Activated naive CD4-positive, alpha-beta T cell treated with anti-CD3 and anti-CD28 coated beads, Interleukin-2, amount 10 ng/mL, durations not matched to agents 7 days and 5 days (primary cell): ENCODE results near the gene SALL1.

Experiments
- CTCF ChIA-PET: fragments of 350-600 bp; sonication (Branson Sonifier 250); formaldehyde crosslinking; loops from one replicate; lab custom pipeline; 2021; ENCODE audit warnings: antibody characterized with exemption; lab: Charles Lee
- DNase-seq: peaks from one replicate; pipeline ENCODE4 v3.0.0-alpha.2; 2020
- H3K27ac Mint-ChIP-seq: one replicate; pipeline ENCODE4 v1.8.0; 2021; ENCODE audit warnings: mild to moderate bottlenecking, moderate library complexity, mixed read lengths
- H3K27me3 Mint-ChIP-seq: one replicate; pipeline ENCODE4 v1.8.0; 2021; ENCODE audit warnings: mild to moderate bottlenecking, mixed read lengths
- H3K36me3 Mint-ChIP-seq: one replicate; pipeline ENCODE4 v1.8.0; 2021; ENCODE audit warnings: mixed read lengths
- H3K4me1 Mint-ChIP-seq: one replicate; pipeline ENCODE4 v1.8.0; 2021; ENCODE audit warnings: mixed read lengths
- H3K4me3 Mint-ChIP-seq: one replicate; pipeline ENCODE4 v1.8.0; 2021; ENCODE audit warnings: mild to moderate bottlenecking, moderate library complexity, mixed read lengths
- H3K9me3 Mint-ChIP-seq: one replicate; pipeline ENCODE4 v1.8.0; 2021; ENCODE audit warnings: mixed read lengths

Gene SALL1

DNA sequence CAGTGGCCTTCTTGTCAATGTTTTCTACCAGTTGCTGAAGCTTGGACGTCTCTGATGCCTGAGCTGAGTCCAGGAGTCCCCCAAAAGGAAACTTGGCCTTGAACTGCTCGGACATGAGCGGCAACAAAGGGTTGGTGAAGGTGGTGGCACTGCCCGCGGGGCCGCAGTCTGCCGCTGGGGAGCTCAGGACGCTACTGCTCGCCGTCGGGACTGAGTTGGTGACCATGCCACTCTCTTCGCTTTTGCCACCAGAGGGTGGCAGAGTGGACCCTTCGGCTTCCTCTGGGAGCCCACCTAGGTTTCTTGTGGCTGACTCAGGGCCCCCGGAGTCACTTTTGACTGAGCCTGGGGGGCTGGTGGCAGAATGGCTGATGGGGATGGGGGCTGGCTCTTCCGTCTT lies 11.0 kb downstream of the SALL1 start:
- H3K36me3 Mint-ChIP-seq, result peaks cover under 1% of the 10 kb centered on the region
- no peak overlapping the region for H3K4me3 Mint-ChIP-seq
- H3K4me1 Mint-ChIP-seq, result peaks cover under 1% of the 10 kb centered on the region
- H3K27ac Mint-ChIP-seq, result no peak overlapping the region
- H3K9me3 Mint-ChIP-seq, result peaks cover 1% of the 10 kb centered on the region
- peaks cover 9% of the 10 kb centered on the region for H3K27me3 Mint-ChIP-seq
- CTCF ChIA-PET, result no interaction called here
- no peak for DNase-seq

DNA sequence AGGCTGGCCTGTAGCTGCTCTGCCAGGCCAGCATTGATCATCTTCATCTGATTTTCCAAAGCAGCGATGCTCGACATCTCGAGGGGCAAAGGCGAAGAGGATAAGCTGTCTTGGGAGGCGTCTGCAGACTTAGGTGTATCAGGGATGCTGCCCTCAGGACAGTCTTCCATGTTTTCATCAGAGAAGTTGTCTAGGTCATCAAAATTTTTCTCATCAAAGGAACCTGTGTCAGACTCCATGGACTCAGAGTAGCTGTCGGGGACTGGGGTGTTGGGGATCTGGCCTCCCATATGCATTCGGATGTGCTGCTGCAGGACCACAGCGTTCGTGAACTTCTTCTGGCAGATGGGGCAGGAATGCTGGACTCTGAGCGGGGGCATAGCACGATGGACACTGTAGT lies 11.5 kb downstream of the SALL1 start:
- peaks cover 2% of the 10 kb centered on the region for H3K4me1 Mint-ChIP-seq
- DNase-seq, result no peak
- peaks cover 1% of the 10 kb centered on the region for H3K9me3 Mint-ChIP-seq
- CTCF ChIA-PET, result no interaction called here
- H3K4me3 Mint-ChIP-seq, result no peak overlapping the region
- peaks cover 2% of the 10 kb centered on the region for H3K36me3 Mint-ChIP-seq
- peaks cover 14% of the 10 kb centered on the region for H3K27me3 Mint-ChIP-seq
- no peak overlapping the region for H3K27ac Mint-ChIP-seq

DNA sequence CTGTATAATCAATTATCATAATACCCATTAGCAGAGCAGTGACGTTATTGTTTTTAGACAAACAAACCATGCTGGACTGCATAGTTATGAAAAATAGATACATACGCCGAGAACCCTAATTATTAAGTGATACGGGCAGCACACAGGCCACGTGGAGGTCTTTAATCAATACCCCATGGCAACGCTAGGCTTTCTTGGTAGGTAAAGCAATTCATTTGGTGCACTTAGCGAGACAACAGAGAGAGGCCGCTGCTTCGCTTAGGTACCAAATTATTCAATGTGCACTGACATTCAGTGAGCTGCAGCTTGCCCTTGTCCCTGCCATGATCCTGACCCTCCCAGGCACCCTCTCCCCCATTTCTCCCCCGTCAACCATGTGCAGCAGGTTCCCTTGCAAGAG lies 12.9 kb downstream of the SALL1 start:
- Mint-ChIP-seq H3K27me3 (peaks cover 28% of the 10 kb centered on the region), H3K4me1 (peaks cover 4% of the 10 kb centered on the region), H3K36me3 (peaks cover 5% of the 10 kb centered on the region), H3K4me3 (no peak overlapping the region), H3K9me3 (peaks cover 1% of the 10 kb centered on the region), H3K27ac (no peak overlapping the region)
- DNase-seq, result no peak
- CTCF ChIA-PET, result no interaction called here

DNA sequence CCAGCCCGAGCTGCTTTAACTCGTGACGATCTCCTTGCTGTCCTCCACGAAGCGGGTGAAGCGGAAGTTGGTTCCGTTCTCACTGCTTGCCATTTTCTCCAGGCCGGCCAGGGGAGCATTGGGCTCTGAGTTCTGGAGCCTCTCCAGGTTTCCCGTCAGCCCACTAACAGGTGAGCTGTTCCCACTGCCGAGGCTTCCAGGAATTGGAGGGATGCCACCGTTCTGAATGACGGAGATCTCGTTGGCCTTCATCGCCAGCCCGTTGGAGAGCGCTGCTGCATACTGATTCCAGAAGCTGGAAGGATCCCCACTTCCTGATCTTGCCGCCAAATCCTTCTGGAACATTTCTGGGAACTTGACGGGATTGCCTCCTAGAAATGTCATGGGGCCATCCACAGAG lies 14.0 kb downstream of the SALL1 start:
- CTCF ChIA-PET, result no interaction called here
- DNase-seq, result no peak
- Mint-ChIP-seq H3K27me3 (peaks cover 30% of the 10 kb centered on the region), H3K9me3 (peaks cover 1% of the 10 kb centered on the region), H3K27ac (no peak overlapping the region), H3K36me3 (peaks cover 5% of the 10 kb centered on the region), H3K4me1 (peaks cover 4% of the 10 kb centered on the region), H3K4me3 (no peak overlapping the region)

DNA sequence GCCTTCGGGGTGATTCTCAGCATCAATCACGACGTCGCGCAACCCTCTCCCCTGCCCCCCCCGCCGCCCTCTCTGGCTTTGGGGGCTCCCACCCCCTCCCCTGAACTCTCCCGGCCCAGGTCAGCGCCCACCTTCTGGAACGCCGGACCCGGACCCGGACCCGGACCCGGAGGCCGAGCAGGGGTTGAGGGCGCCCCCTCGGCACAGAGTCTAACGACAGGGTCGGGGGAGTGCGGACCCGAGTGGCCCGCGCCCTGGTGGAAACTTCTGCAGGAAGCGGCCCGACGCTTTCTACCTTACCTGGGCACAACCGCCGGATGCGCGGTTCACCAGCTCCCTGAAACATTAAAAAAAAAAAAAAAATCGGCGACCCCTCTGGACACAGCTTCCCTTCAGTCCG lies 16.2 kb downstream of the SALL1 start:
- Mint-ChIP-seq H3K27ac (peak overlapping the region; percentile 16), H3K9me3 (peaks cover 1% of the 10 kb centered on the region), H3K36me3 (peaks cover 5% of the 10 kb centered on the region), H3K4me3 (no peak overlapping the region), H3K4me1 (peaks cover 4% of the 10 kb centered on the region), H3K27me3 (peaks cover 33% of the 10 kb centered on the region)
- DNase-seq, result no peak
- CTCF ChIA-PET, result no interaction called here

DNA sequence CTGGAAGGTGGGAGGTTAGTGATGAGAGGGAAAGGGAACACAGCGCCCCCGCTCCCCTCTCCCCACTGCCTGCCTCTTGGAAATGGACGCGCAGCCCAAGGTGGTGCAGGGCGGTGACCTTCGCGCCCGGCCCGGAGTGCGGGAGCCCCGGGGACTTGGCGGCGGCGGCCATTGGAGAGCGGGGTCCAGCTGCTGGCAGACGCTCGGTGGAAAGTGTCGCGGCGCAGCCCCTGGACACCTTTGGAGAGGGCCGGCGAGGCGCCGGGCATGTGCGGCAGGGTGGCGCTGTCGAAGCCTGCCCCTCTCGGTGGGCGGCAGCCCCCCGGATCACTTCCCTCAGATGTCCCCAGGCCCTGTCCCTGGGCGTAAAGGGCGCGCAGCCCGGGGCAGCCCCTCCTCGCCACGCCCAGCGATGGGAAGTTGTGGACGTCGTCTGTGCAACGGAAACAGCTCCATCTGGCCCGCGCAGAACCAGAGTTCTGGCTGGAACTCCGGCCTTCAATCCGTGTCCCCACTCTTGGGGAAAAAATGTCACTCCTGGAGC lies 16.7 kb downstream of the SALL1 start:
- peaks cover 1% of the 10 kb centered on the region for H3K9me3 Mint-ChIP-seq
- H3K36me3 Mint-ChIP-seq, result peaks cover 5% of the 10 kb centered on the region
- H3K4me1 Mint-ChIP-seq, result peaks cover 4% of the 10 kb centered on the region
- CTCF ChIA-PET, result no interaction called here
- H3K27me3 Mint-ChIP-seq, result peaks cover 33% of the 10 kb centered on the region
- no peak overlapping the region for H3K27ac Mint-ChIP-seq
- H3K4me3 Mint-ChIP-seq, result no peak overlapping the region
- no peak for DNase-seq

DNA sequence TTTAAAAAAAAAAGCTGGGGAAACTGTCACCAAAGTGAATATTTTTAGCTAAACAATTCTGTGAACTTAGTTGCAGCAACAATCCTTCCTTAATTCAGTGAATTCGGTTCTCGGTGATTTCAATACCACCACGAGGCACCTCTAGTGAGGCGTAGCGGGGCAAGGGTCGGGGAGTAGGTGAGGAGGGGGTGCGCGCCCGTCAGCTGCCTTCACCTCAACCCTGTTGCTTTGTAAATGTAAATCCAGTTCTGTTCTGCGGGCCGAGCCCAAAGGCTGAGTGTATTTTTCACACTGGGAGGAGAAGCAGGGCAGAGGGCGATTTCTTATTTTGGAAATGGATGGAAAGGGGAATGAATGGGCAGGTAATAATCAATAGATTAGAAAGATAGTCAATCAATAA lies 17.4 kb downstream of the SALL1 start:
- H3K36me3 Mint-ChIP-seq, result peaks cover 5% of the 10 kb centered on the region
- H3K27ac Mint-ChIP-seq, result peak overlapping the region; percentile 49
- peaks cover 4% of the 10 kb centered on the region for H3K4me1 Mint-ChIP-seq
- no peak for DNase-seq
- H3K9me3 Mint-ChIP-seq, result peaks cover under 1% of the 10 kb centered on the region
- H3K27me3 Mint-ChIP-seq, result peaks cover 33% of the 10 kb centered on the region
- CTCF ChIA-PET, result interaction anchor here (1.0 kb wide), 1 partner anchor 11 kb away, joined by 3 read pairs; no protein-coding TSS in a partner anchor
- H3K4me3 Mint-ChIP-seq, result no peak overlapping the region

DNA sequence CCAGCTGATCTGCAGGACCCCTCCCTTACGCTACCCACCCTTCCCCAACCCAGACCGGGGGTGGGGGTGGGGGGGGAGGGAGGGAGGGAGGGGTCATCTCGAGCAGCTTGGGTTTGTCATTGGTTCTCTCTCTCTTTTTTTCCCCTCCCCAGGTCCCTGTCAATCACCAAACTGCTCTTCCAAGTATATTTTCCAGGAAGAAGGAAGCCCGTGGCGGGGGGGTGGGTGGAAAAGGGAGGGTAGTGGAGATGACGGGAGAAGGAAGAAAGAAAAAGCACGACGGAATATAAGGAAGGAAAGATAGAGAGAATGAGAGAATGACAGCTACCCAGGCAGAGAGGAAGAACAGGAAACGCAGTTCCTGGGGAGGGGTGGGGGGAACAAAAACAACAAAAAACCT lies 17.9 kb downstream of the SALL1 start:
- Mint-ChIP-seq H3K27ac (no peak overlapping the region), H3K4me1 (peaks cover 4% of the 10 kb centered on the region), H3K4me3 (no peak overlapping the region), H3K27me3 (peaks cover 33% of the 10 kb centered on the region), H3K36me3 (peaks cover 5% of the 10 kb centered on the region), H3K9me3 (no peaks in the 10 kb centered on the region)
- CTCF ChIA-PET, result interaction anchor here (1.0 kb wide), 1 partner anchor 11 kb away, joined by 3 read pairs; no protein-coding TSS in a partner anchor
- no peak for DNase-seq

DNA sequence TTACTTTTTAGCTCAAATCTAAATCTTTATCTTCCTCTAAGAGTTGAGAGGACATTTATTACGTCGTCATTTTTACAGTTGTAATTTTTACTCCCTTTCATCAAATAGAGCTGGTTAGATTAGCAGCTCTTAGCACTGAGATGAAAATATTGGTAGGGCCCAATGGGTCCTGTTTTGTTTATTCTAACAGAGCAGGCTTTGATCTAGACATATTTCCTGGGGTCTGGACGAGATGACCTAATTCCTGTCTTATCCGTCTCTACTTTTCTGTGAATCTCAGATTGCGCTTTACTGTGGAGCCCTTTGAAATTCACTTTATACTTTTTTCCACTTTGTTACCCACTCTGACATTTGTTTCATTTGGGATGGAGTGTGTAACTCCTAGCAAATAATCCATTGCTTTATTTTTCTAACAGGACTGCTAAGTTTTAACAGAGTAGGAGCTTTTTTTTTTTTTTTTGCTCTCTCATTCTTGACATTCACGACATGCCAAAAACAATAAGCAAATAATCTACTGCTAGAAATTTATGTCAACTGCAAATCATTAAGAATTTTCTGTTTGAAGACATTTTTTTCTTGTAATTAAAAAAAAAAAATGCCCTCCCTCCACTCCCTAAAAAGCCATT lies 18.5 kb downstream of the SALL1 start:
- H3K9me3 Mint-ChIP-seq, result no peaks in the 10 kb centered on the region
- no peak for DNase-seq
- H3K27ac Mint-ChIP-seq, result no peak overlapping the region
- CTCF ChIA-PET, result no interaction called here
- H3K27me3 Mint-ChIP-seq, result peaks cover 33% of the 10 kb centered on the region
- peaks cover 5% of the 10 kb centered on the region for H3K36me3 Mint-ChIP-seq
- H3K4me1 Mint-ChIP-seq, result peaks cover 4% of the 10 kb centered on the region
- no peak overlapping the region for H3K4me3 Mint-ChIP-seq

DNA sequence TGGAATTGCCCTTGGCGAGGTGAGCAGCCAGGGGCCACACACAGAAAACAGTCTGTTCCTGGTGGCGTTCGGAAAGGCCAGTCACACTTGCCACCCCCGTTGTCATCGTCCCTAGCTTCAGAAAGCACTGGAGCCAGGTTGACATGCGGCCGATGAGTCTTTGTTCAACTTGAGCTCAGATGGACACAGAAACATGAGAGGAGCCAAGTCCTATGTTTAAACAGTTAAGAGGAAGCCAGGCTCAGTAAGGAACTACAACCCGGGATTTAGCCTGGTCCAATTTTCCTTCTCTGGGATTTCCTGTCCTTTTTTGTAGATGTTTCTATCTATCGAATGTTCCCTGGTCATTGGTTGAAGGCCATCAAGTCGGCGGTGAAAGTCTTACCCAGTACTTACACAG lies 19.5 kb downstream of the SALL1 start:
- Mint-ChIP-seq H3K4me3 (no peak overlapping the region), H3K36me3 (peaks cover 5% of the 10 kb centered on the region), H3K27me3 (peaks cover 33% of the 10 kb centered on the region), H3K9me3 (no peaks in the 10 kb centered on the region), H3K27ac (no peak overlapping the region), H3K4me1 (peaks cover 4% of the 10 kb centered on the region)
- DNase-seq, result no peak
- CTCF ChIA-PET, result no interaction called here

DNA sequence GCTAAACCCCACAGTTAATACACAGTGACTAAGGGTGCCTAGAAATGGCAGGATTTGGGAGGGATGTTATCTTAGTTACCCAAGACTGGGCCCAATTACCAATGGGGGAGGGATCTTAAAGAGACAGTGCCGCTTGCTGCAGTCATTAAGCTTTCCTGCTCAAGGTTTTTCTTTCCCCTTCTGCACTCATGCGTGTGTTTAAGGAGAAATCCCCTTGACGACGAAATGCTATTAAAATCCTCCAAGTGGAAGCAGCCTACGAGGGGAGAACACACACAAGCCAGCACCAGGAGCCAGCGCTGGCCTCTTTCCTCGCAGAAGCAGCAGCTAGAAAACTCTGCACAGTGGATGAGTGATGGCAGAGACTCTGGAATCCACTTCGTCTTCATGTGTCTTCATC lies 22.0 kb downstream of the SALL1 start:
- Mint-ChIP-seq H3K4me3 (no peak overlapping the region), H3K9me3 (no peaks in the 10 kb centered on the region), H3K36me3 (peaks cover 4% of the 10 kb centered on the region), H3K27ac (no peak overlapping the region), H3K27me3 (peaks cover 19% of the 10 kb centered on the region), H3K4me1 (peaks cover 2% of the 10 kb centered on the region)
- CTCF ChIA-PET, result no interaction called here
- no peak for DNase-seq

DNA sequence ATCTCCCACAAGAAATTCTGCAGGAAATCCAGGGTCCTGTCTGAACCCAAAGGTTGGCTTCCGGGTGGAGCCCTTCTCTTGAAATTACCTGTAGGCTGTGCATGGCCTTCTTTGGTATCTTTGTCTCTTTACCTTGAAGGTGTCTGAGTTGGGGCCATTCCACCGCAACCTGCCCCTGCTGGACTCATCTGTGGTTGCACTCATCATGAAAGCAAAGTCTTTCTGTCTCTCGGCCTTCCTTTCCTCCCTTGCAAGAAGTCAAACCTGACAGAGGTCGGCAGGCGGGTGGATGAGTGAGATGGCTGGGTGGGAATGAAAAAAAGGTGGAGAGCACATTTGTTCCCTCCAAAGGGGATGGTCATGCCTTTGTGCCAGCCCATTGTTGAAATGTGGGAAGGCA lies 25.1 kb downstream of the SALL1 start:
- Mint-ChIP-seq H3K27me3 (peaks cover 5% of the 10 kb centered on the region), H3K27ac (no peak overlapping the region), H3K4me1 (no peaks in the 10 kb centered on the region), H3K36me3 (no peaks in the 10 kb centered on the region), H3K4me3 (no peak overlapping the region), H3K9me3 (no peaks in the 10 kb centered on the region)
- CTCF ChIA-PET, result no interaction called here
- DNase-seq, result no peak

DNA sequence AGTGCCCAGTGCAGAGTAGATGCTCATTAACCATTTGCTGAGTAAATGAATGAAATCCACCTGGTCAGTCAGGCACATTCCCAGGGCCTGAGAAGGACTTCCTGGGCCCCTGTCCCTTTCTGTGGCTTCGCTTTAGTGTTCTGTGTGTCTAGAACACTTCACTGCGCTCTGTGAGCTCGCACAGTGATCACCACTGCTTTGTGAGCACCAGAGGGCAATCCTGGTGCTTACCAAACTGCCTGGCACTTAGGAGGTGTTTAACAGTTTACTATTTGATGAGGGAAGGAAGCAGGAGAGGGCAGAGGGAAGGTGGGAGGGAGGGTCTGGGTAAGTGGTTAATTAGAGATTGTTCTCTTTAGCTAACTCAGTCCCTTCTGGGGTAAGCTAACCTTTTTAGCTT lies 26.2 kb downstream of the SALL1 start:
- no peak overlapping the region for H3K4me3 Mint-ChIP-seq
- no peaks in the 10 kb centered on the region for H3K4me1 Mint-ChIP-seq
- peaks cover 5% of the 10 kb centered on the region for H3K27me3 Mint-ChIP-seq
- H3K36me3 Mint-ChIP-seq, result no peaks in the 10 kb centered on the region
- H3K9me3 Mint-ChIP-seq, result no peaks in the 10 kb centered on the region
- H3K27ac Mint-ChIP-seq, result no peak overlapping the region
- no peak for DNase-seq
- CTCF ChIA-PET, result interaction anchor here (0.7 kb wide), 1 partner anchor 324 kb away, joined by 4 read pairs; no protein-coding TSS in a partner anchor

DNA sequence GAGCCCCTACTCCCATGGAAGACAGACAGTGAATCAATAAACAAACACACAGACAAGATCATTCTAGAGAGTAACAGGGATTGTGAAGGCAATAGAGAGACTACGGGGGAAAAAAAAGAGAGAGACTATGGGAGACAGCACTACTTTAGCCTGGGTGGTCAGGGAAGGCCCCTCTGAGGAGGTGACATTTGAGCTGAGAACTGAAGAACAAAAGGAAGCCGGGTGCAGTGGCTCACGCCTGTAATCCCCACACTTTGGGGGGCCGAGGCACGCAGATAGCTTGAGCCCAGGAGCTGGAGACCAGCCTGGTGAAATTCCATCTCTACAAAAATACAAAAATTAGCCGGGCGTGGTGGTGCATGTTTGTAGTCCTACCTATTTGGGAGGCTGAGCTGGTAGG lies 29.2 kb downstream of the SALL1 start:
- no peaks in the 10 kb centered on the region for H3K4me1 Mint-ChIP-seq
- no peaks in the 10 kb centered on the region for H3K36me3 Mint-ChIP-seq
- CTCF ChIA-PET, result no interaction called here
- H3K27me3 Mint-ChIP-seq, result peaks cover 5% of the 10 kb centered on the region
- H3K9me3 Mint-ChIP-seq, result no peaks in the 10 kb centered on the region
- no peak overlapping the region for H3K4me3 Mint-ChIP-seq
- DNase-seq, result no peak
- H3K27ac Mint-ChIP-seq, result no peak overlapping the region

DNA sequence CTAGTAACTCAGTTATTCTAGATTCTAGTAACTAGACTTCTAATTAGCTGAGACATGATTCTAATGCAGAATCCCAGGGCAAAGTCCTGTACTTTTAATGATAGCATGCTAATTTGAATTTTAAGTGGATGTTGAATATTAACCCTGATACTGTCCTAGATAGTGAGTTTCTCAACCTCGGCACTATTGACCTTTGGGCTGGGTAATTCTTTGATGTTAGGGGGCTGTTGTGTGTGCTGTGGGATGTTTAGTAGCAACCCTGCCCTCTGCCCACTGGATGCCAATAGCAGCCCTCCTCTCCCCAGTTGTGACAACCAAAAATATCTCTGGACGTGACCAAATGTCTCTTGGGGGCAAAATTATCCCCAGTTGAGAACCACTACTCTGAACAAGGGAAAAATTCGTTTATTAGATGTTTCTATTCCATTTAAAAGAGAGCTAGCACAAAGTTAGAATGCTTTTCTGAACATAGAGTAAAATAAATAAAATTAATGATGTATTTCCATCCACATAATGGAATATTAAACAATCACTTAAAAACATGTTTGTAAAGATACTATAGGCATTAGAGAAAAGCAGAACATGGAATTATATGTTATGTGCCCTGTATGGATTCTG lies 30.2 kb downstream of the SALL1 start:
- no peak for DNase-seq
- no peaks in the 10 kb centered on the region for H3K9me3 Mint-ChIP-seq
- H3K27me3 Mint-ChIP-seq, result peaks cover 11% of the 10 kb centered on the region
- H3K27ac Mint-ChIP-seq, result no peak overlapping the region
- CTCF ChIA-PET, result no interaction called here
- no peaks in the 10 kb centered on the region for H3K36me3 Mint-ChIP-seq
- no peaks in the 10 kb centered on the region for H3K4me1 Mint-ChIP-seq
- H3K4me3 Mint-ChIP-seq, result no peak overlapping the region
